SK-N-SH (cell line): ENCODE measurements around the gene PPP2R5E. TPM values are rescaled to one million over a fixed set of nuclear protein-coding genes. Genes with fewer than 3 reads are reported as not detected.

ENCODE experiments used
- CTCF ChIA-PET: fragments of 300-600, 350-600 bp; formaldehyde crosslinking; extraction: SDS; loops from one replicate; lab custom pipeline; 2021; lab: Yijun Ruan, JAX
- POLR2A ChIA-PET: fragments of 350-600 bp; sonication (Branson Sonifier 250); formaldehyde crosslinking; extraction: SDS; loops from one replicate; lab custom pipeline; 2020; ENCODE audit warnings: antibody characterized with exemption, inconsistent platforms; lab: Yijun Ruan, JAX
- DNase-seq: peaks from one replicate; pipeline ENCODE4 v3.0.0; 2012
- H2AFZ ChIP-seq: fragments of 200-600 bp; sonication (generic); 2 replicates; pipeline ENCODE4 v1.8.1; 2016; ENCODE audit warnings: antibody characterized with exemption, mild to moderate bottlenecking, low read depth
- H3F3A ChIP-seq: fragments of 200-600 bp; sonication (generic); replicated peaks from 2 replicates; pipeline ENCODE3; 2016; ENCODE audit warnings: antibody characterized with exemption, mild to moderate bottlenecking; ENCODE audit not compliant: insufficient read depth
- H3K27ac ChIP-seq, 2 experiments: fragments of 200-500 bp in 1 of 2; fragments of 200-600 bp in 1 of 2; sonication (Bioruptor generic) in 1 of 2; sonication (generic), shearing (Covaris generic) in 1 of 2; 2 replicates each; pipeline versions ENCODE4 v1.5.1 to v1.6.1; 2014 to 2016; ENCODE audit warnings: low read depth in 2 of 2, inconsistent platforms in 1 of 2, low read length in 1 of 2, mild to moderate bottlenecking in 1 of 2, mixed read lengths in 1 of 2
- H3K27me3 ChIP-seq: fragments of 200-600 bp; sonication (generic), shearing (Covaris generic); 2 replicates; pipeline ENCODE4 v1.6.1; 2016; ENCODE audit warnings: mixed run types; ENCODE audit not compliant: insufficient read depth
- H3K36me3 ChIP-seq, 2 experiments: fragments of 200-500 bp in 1 of 2; fragments of 200-600 bp in 1 of 2; sonication (Bioruptor generic) in 1 of 2; sonication (generic) in 1 of 2; replicated peaks in 1 of 2; 2 replicates each; pipeline versions ENCODE3 to v1.5.1; 2014 to 2016; ENCODE audit warnings: low read length in 1 of 2, mild to moderate bottlenecking in 1 of 2; ENCODE audit not compliant: insufficient read depth in 2 of 2, control insufficient read depth in 1 of 2
- H3K4me1 ChIP-seq, 2 experiments: fragments of 200-500 bp in 1 of 2; fragments of 200-600 bp in 1 of 2; sonication (Bioruptor generic) in 1 of 2; sonication (generic), shearing (Covaris generic) in 1 of 2; 2 replicates each; pipeline versions ENCODE4 v1.5.1 to v1.6.1; 2014 to 2016; ENCODE audit warnings: low read depth in 1 of 2, low read length in 1 of 2, mixed run types in 1 of 2; ENCODE audit not compliant: insufficient read depth in 2 of 2, control insufficient read depth in 1 of 2
- H3K4me2 ChIP-seq: fragments of 200-600 bp; sonication (generic), shearing (Covaris generic); 2 replicates; pipeline ENCODE4 v1.6.1; 2017; ENCODE audit warnings: mixed run types
- H3K4me3 ChIP-seq, 2 experiments: fragments of 200-500 bp in 1 of 2; fragments of 200-600 bp in 1 of 2; sonication (Bioruptor generic) in 1 of 2; sonication (generic), shearing (Covaris generic) in 1 of 2; 2 replicates each; pipeline versions ENCODE4 v1.5.1 to v1.8.1; 2014 to 2016; ENCODE audit warnings: low read depth in 2 of 2, inconsistent platforms in 1 of 2, low read length in 1 of 2, mild to moderate bottlenecking in 1 of 2, mixed read lengths in 1 of 2, moderate library complexity in 1 of 2
- H3K79me2 ChIP-seq: fragments of 200-600 bp; sonication (generic); 2 replicates; pipeline ENCODE4 v1.8.1; 2017; ENCODE audit warnings: mild to moderate bottlenecking; ENCODE audit not compliant: insufficient read depth
- H3K9ac ChIP-seq: fragments of 200-600 bp; sonication (generic); 2 replicates; pipeline ENCODE4 v1.6.1; 2017; ENCODE audit warnings: mixed run types
- H3K9me2 ChIP-seq: fragments of 200-600 bp; sonication (generic); 2 replicates; pipeline ENCODE4 v1.6.1; 2017; ENCODE audit warnings: mixed run types
- H3K9me3 ChIP-seq: fragments of 200-600 bp; sonication (generic); 2 replicates; pipeline ENCODE4 v1.6.1; 2017; ENCODE audit warnings: mixed run types, mild to moderate bottlenecking, moderate library complexity
- H4K20me1 ChIP-seq: fragments of 200-600 bp; sonication (generic); 2 replicates; pipeline ENCODE4 v1.6.1; 2017; ENCODE audit warnings: mild to moderate bottlenecking, mixed run types; ENCODE audit not compliant: insufficient read depth
- CTCF ChIP-seq: fragments of 200-600 bp; sonication (generic); IDR thresholded peaks from 2 replicates; pipeline ENCODE4 v1.6.1; 2017; ENCODE audit warnings: antibody characterized with exemption, mild to moderate bottlenecking, moderate library complexity
- ELF1 ChIP-seq: IDR thresholded peaks from 2 replicates; pipeline ENCODE4 v1.4.0; 2012
- EZH2phosphoT487 ChIP-seq: fragments of 200-600 bp; sonication (generic); IDR thresholded peaks from 2 replicates; pipeline ENCODE4 v1.6.1; 2017; ENCODE audit warnings: low read depth, mixed run types, mild to moderate bottlenecking, antibody characterized with exemption, moderate library complexity, borderline replicate concordance
- FOSL2 ChIP-seq: IDR thresholded peaks from 2 replicates; pipeline ENCODE4 v1.4.0; 2012; ENCODE audit warnings: low read depth, mild to moderate bottlenecking, moderate library complexity, borderline replicate concordance
- FOXJ3 ChIP-seq: sonication (generic); formaldehyde crosslinking; IDR thresholded peaks from 2 replicates; pipeline ENCODE4 v1.5.1; 2020; ENCODE audit warnings: mild to moderate bottlenecking, missing genetic modification reagents
- FOXM1 ChIP-seq: IDR thresholded peaks from 2 replicates; pipeline ENCODE4 v1.4.0; 2012; ENCODE audit warnings: low read depth, mild to moderate bottlenecking
- GABPA ChIP-seq: IDR thresholded peaks from 2 replicates; pipeline ENCODE4 v1.4.0; 2012; ENCODE audit warnings: low read depth, mild to moderate bottlenecking
- JUND ChIP-seq: IDR thresholded peaks from 2 replicates; pipeline ENCODE4 v1.4.0; 2012
- NFIC ChIP-seq: IDR thresholded peaks from 2 replicates; pipeline ENCODE4 v1.4.0; 2012; ENCODE audit warnings: borderline replicate concordance
- RAD21 ChIP-seq: IDR thresholded peaks from 2 replicates; pipeline ENCODE4 v1.6.1; 2012; ENCODE audit warnings: mild to moderate bottlenecking, low read length
- TCF12 ChIP-seq: IDR thresholded peaks from 2 replicates; pipeline ENCODE4 v1.4.0; 2012
- TEAD4 ChIP-seq: IDR thresholded peaks from 2 replicates; pipeline ENCODE4 v1.4.0; 2012; ENCODE audit warnings: mild to moderate bottlenecking, borderline replicate concordance; ENCODE audit not compliant: insufficient read depth
- ZBTB33 ChIP-seq: IDR thresholded peaks from 2 replicates; pipeline ENCODE4 v1.4.0; 2012; ENCODE audit warnings: low read depth, borderline replicate concordance
- WGBS: methylation state at CpG from one replicate; pipeline ENCODE4 v1.1.6; 2017; ENCODE audit warnings: low lambda C conversion rate; 5-methylcytosine and 5-hydroxymethylcytosine counted together
- polyA plus RNA-seq, 3 experiments: library from polyadenylated mRNA; depleted of rRNA; stranded (reverse); fragments of >200 nt; gene quantifications; 2 replicates each; pipeline ENCODE4 v1.2.3, GENCODE V29; 2012
- TF ChIP-seq, protein P1 (sequence below): IDR thresholded peaks from 2 replicates; pipeline ENCODE4; 2012
- TF ChIP-seq, protein P2 (sequence below): fragments of 150-350 bp; IDR thresholded peaks from 2 replicates; pipeline ENCODE4 v1.6.1; 2017; ENCODE audit warnings: antibody characterized with exemption, low read length, low read depth, borderline replicate concordance

Gene PPP2R5E
- polyA plus RNA-seq, 1 of the 3 experiments (the other 2 are of a cell fraction) = 4.4 TPM

GRCh38 chr14:63468294-63468693 lies 74.9 kb downstream of the PPP2R5E start:
- TF ChIP-seq JUND (no peak), TCF12 (peak; percentile 12; the same call in 1 of the 2 replicates), GABPA (no peak), ZBTB33 (no peak), FOSL2 (peak; percentile 22; the same call in 1 of the 2 replicates), RAD21 (no peak), NFIC (no peak), EZH2phosphoT487 (no peak), FOXJ3 (CRISPR knock-in tag) (no peak), CTCF (no peak), FOXM1 (no peak), ELF1 (no peak), TEAD4 (no peak)
- TF ChIP-seq, protein P1, sequence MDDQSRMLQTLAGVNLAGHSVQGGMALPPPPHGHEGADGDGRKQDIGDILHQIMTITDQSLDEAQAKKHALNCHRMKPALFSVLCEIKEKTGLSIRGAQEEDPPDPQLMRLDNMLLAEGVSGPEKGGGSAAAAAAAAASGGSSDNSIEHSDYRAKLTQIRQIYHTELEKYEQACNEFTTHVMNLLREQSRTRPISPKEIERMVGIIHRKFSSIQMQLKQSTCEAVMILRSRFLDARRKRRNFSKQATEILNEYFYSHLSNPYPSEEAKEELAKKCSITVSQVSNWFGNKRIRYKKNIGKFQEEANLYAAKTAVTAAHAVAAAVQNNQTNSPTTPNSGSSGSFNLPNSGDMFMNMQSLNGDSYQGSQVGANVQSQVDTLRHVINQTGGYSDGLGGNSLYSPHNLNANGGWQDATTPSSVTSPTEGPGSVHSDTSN = peak; percentile 27; the same call in 1 of the 2 replicates
- TF ChIP-seq, protein P2, sequence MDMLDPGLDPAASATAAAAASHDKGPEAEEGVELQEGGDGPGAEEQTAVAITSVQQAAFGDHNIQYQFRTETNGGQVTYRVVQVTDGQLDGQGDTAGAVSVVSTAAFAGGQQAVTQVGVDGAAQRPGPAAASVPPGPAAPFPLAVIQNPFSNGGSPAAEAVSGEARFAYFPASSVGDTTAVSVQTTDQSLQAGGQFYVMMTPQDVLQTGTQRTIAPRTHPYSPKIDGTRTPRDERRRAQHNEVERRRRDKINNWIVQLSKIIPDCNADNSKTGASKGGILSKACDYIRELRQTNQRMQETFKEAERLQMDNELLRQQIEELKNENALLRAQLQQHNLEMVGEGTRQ = no peak
- no peak overlapping the region for H3K27ac ChIP-seq
- H3K36me3 ChIP-seq = peaks cover 0 to 2% of the 10 kb centered on the region in 2 experiments
- H3K4me2 ChIP-seq = no peak overlapping the region
- no peak for DNase-seq
- no peaks in the 10 kb centered on the region for H3K9me2 ChIP-seq
- H2AFZ ChIP-seq = no peak overlapping the region
- CTCF ChIA-PET = interaction anchor here (1.5 to 1.7 kb wide), 2 partner anchors 25 to 79 kb away, joined by 4 read pairs; no protein-coding TSS in a partner anchor
- peaks cover 11 to 22% of the 10 kb centered on the region in 2 experiments; a peak in 3 of 4 replicates for H3K4me1 ChIP-seq
- no peak overlapping the region for H3K4me3 ChIP-seq
- 28% methylated on average over 1 of the region's 1 CpG for WGBS
- no peaks in the 10 kb centered on the region for H3K9me3 ChIP-seq
- POLR2A ChIA-PET = no interaction called here
- peaks cover 10% of the 10 kb centered on the region for H3F3A ChIP-seq
- no peaks in the 10 kb centered on the region for H3K27me3 ChIP-seq
- H3K79me2 ChIP-seq = peaks cover 99% of the 10 kb centered on the region
- H3K9ac ChIP-seq = no peak overlapping the region
- H4K20me1 ChIP-seq = peaks cover 73% of the 10 kb centered on the region
